Urothelium cell line (cell line): ENCODE measurements around the gene OTUD6A.
"Not testable (repeated sequence)": the region's sequence is repeated elsewhere in the genome, so short reads cannot be mapped to it uniquely, and the experiment has no call there.

Experiments
- DNase-seq: peaks from one replicate; pipeline ENCODE4 v3.0.0; 2011; ENCODE audit warnings: low spot score, mixed read lengths
- FAIRE-seq: peaks from 2 replicates; lab custom pipeline; 2011; peaks lifted over from hg19 to GRCh38; lab: Jason Lieb, UNC

Gene OTUD6A

DNA sequence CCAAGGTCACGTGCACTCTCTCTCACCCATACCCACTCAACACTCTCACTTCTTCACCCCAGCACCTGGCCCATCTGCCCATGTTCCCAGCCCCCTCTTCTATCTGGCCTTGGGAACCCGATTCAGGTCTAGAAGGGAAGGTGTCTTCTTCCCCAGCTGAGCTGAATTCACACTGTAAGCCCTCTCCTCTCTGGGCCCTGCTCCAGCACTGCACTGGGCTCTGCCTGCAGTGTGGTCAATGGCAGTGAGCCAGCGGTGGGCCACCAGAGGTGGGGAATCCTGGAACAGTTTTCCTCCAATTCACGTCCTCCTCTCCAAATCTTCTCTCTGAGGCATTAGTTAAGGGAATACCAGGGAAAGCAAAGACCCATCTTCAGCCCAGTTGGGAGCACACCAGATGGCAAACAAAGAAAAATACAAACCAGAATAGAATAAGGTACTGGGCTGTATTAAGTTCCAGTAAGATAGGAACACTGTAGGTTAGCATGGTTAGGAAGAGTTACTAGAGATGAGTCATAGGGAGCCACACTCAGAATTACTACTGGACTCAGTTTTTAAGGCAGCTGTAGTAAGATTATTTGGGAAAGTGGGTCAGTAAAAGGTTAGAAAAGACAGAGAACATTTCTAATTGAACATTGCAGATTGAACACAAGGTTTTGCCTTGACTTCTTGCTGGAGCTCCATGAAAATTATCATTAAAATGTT, 17.6 kb upstream of the OTUD6A start:
- DNase-seq: peak; percentile 21

DNA sequence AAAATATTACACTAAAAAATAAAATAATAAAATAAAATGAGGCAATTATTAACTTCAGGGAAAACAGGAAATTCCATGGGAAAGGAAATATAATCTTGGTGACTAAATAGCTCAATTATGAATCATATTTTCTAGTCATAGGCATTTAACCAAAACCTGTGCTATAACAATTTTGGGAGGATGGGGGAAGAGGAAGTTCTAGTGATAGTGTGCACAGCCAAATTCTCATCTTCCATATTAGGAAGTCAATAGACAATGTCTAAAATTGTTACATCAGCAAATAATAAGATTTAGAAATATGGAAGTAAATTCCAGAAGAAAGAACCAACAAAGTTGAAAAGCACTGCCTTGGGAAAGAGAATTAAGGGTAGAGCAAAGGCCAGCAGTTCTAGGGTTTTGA, 15.3 kb upstream of the OTUD6A start:
- DNase-seq (no peak), FAIRE-seq (no peak)

More for the DNA sequence above, 17.6 kb upstream of the OTUD6A start:
- no peak for FAIRE-seq

- no peak for FAIRE-seq
- no peak for DNase-seq
Observed at GRCh38 chrX:70049406-70049805, 12.9 kb upstream of the OTUD6A start.

GRCh38 chrX:70049925-70050324, 12.3 kb upstream of the OTUD6A start, which contains the start of gene AWAT2:
Gene AWAT2 (minus strand): TSS chrX:70049938. CDS start chrX:70049932, 6 bp downstream.
- DNase-seq (no peak), FAIRE-seq (no peak)

DNA sequence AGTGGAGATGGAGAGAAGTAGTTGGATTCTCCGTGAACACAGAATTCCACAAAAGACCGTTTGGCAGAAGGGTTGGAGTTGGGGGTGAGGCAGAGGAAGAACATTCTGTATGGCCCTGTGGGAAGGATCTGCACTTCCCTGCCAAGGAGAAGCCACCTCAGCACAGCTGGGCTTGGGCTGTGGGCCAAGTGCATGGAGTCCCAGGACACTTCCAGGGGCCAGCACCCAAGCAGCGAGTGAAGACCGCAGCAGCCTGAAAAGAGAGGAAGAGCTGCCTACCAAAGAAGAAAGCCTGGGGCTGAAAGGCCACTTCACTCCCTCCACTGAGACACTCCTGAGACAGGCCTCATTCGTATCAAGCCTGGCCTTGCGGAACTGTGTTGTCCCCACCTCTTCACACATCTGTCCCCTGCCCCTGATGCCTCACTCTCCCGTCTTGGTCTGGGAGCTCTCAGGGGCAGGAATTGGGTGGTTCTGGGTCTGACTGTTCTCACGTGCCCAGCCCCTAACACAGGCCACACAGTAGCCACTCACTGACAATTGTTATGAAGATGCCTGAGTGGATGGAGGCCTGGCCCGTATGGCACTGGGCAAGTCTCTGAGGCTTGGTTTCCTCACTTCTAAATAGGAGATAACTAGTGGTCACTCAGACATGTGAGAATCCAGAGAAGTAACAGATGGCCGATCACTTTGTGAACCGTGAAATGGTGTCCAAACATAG, 9.2 kb upstream of the OTUD6A start:
- FAIRE-seq: no peak
- no peak for DNase-seq

DNA sequence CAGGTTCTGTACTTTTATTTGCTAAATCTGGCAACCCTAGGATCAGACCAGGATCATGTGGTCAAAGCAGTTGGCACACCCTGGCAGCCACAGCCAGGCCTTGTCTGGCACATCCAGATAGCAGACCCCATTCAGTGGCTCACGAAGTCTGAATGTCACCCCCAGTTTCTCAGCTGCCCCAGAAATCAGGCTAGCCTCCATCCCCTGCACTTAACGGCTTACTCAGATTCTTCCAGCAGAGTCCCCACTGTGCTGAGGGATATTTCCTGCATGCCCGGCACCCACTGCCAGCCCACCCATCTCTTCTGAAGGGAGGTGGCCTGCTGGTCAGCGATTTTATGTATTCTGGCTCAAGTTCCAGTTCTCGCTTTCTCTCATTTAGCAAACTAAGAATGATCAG, 7.9 kb upstream of the OTUD6A start:
- no peak for FAIRE-seq
- no peak for DNase-seq

DNA sequence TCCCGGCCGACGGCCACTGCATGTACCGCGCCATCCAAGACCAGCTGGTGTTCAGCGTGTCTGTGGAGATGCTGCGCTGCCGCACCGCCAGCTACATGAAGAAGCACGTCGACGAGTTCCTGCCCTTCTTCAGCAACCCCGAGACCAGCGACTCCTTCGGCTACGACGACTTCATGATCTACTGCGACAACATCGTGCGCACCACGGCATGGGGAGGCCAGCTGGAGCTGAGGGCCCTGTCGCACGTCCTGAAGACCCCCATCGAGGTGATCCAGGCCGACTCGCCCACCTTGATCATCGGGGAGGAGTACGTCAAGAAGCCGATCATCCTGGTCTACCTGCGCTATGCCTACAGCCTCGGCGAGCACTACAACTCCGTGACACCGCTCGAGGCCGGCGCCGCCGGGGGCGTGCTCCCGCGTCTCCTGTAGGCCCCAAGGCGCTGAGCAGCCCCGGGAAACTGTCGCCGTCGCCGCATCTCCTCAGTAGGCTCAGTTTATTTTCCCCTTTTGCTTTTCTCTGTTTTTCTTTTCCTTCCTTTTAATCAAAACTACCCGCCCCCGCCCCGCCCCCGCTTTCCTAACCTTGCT, 799 bp downstream of the OTUD6A start:
- FAIRE-seq (no peak), DNase-seq (no peak)

- no peak for FAIRE-seq
Observed at GRCh38 chrX:70066646-70067045, 4.4 kb downstream of the OTUD6A start.

GRCh38 chrX:70079297-70079696, 17.0 kb downstream of the OTUD6A start:
- DNase-seq (no peak), FAIRE-seq (no peak)

More at GRCh38 chrX:70066646-70067045, 4.4 kb downstream of the OTUD6A start:
- DNase-seq: no peak

DNA sequence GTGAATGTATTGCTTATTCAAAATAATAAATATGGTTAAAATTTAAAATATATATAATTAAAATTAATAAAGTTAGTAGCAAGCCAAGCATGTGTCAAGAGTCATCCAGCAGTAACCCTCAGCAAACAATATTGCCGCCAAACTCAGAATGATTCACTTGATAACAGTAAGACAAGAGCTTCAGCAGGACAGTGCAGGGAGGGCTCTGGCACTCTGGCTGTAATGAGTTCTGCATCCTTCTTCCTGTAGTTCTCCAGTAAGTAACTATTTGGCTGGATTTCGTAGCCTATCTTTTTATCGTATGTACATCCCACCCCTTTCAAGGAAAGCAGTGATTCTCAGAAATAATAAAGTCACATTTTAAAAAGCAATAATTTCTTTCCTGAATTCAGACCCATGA, 17.6 kb downstream of the OTUD6A start:
- DNase-seq (no peak), FAIRE-seq (no peak)

DNA sequence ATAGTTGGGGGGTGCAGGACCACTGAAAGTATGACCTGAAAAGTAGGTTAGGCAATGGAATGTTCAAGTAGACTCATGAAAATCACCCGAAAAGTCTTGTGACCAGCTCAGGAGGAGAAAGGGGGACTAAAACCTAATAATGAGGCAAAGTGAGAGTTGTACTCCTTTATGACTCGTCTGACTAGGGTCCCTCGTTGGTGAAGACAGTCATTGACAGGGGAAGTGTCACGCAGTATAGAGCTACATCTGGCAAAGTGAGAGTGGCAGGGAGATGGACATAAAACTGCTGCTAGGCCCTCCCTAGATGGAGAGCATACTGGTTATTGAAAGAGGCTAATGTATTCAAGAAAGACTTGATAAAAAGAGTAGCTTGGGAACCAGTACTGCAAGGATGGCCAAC, 20.5 kb downstream of the OTUD6A start:
- FAIRE-seq: no peak
- no peak for DNase-seq

- DNase-seq (no peak), FAIRE-seq (no peak)
Observed at GRCh38 chrX:70084592-70085240, 22.5 kb downstream of the OTUD6A start.

DNA sequence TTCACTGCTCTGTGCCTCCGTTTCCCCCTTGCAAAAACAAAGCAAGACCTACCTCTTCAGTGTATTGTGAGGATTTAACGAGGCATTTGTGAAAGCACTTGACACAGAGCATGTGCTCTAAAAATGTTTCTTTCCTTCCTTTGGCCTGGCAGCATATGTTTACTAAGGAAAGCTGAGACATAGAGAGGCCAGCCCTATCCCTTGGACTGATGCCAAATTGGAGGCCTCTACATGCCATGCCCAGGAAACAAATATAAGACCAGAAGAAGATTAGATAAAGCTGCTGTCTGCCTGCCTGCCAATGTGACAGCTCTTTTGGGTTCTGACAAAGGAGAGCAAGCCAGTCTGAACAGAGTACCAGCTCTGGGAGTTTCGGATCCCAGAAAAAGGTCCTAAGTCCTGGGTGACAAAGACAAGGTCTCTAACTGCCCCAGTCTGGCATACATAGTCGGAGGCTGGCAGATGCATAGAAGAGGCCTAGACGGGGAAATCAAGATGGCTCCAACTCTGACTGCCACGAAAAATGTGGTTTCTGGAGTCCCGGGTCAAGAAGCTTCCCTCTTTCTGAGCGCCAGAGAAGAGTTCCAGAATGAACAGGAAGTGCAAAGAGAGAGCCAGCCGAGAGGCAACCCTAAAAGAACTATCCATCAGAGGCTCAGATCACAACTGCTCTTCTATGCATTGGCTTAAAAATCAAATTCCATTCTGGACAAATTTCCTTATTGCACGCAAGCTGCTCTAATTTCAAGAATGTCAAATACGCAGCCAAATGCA, 25.8 kb downstream of the OTUD6A start:
- no peak for DNase-seq
- FAIRE-seq: no peak

DNA sequence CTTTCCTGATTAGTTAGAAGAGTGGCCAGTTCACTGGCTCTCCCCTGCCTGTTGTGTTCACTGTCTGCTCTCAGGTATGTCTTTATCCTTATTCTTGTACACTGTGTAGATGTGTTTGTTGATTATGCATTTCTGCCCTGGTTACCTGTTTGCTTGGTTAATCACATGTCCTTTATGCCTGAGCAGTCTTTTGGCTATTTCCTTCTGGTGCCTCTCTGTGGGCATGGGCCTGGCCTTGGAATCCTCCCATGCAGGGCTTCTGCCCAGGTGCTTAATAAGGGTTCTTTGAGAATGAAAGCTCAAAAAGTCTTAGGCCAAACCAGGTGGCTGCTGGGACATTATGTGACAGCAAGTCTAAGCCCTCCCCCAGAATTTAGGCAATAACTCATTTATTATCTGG, 26.5 kb downstream of the OTUD6A start:
- no peak for FAIRE-seq
- DNase-seq: no peak

GRCh38 chrX:70089604-70090297, 27.5 kb downstream of the OTUD6A start:
- FAIRE-seq (no peak), DNase-seq (no peak)

- FAIRE-seq (no peak), DNase-seq (no peak)
Observed at GRCh38 chrX:70092247-70092646, 30.0 kb downstream of the OTUD6A start.

DNA sequence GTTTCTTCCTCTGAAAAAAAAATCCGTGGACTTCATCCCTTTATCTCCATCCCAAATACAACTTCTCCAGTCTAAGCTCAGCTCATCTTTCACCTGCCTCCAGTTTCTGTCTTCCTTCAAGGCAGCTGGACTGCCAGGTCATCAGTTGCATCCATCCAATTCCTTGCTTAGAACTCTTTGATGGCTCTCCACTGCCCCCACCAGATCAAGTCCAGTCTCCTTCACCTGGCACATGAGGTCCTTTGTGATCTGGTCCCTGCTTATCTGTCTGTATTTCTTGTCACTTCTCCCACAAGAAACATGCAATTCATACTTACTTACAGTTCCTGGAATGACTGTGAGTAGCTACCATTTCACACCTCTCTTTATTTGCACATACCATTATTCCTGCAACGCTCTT, 33.8 kb downstream of the OTUD6A start:
- no peak for FAIRE-seq
- peak; percentile 30 for DNase-seq

DNA sequence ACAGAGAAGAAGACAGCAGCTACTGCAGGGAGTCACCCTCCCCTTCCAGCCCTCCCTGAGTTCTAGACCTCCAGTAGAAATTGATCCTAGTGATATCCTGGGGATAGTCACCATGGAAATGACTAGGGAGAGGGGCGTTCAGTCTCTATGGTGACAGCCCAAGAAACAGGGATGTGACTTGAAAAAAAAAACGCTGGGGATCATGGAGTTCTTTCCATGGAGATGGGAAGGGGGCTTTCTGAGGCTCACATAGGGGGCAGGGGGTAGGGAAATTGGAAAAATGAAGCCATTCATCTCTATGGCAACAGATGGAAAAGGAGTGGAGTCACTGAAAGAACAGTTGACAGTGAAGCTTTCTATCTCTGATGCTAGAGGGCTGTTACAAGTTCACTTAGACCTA, 43.0 kb downstream of the OTUD6A start:
- FAIRE-seq (no peak), DNase-seq (no peak)

- not testable (repeated sequence) for DNase-seq, FAIRE-seq
Observed at GRCh38 chrX:70111436-70112026, 49.3 kb downstream of the OTUD6A start.
